GM12873 (cell line): ENCODE measurements around the gene ZNF286A.

Experiments used
- TF ChIP-seq, protein P1 (sequence below): IDR thresholded peaks from 2 replicates; pipeline ENCODE4 v1.5.1; 2012; ENCODE audit warnings: low read depth, mild to moderate bottlenecking, moderate library complexity, low read length, control low read depth; ENCODE audit not compliant: insufficient read depth; ENCODE audit errors: missing control alignments

Gene ZNF286A

DNA sequence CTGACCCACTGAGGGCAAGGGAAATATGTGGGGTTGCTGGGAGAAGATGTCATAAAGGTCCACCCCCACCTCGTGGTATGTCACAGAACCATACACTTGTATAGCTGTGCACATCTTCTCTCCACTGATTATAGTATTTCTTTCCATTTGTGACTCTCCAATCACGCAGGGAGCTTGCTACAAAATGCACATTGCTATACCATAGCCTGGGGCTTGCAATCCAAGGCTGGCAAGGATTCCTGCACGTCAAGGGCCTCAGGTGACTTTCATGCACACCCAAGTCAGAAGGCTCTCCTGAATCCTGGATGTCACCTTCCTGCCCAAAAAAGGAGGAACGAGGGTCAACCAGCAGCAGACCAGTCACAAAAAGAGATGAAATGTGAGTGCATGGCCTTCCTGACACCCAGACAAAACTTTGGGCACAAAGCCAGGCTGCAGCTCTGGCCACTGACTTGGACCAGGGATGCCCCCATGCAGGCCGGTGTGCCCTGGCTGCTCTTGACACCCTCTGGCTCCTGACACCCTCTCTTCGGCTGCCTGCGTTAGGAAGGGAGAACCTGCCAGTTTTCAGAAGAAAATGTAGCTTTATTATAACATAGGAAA lies 44.6 kb downstream of the ZNF286A start:
- TF ChIP-seq, protein P1, sequence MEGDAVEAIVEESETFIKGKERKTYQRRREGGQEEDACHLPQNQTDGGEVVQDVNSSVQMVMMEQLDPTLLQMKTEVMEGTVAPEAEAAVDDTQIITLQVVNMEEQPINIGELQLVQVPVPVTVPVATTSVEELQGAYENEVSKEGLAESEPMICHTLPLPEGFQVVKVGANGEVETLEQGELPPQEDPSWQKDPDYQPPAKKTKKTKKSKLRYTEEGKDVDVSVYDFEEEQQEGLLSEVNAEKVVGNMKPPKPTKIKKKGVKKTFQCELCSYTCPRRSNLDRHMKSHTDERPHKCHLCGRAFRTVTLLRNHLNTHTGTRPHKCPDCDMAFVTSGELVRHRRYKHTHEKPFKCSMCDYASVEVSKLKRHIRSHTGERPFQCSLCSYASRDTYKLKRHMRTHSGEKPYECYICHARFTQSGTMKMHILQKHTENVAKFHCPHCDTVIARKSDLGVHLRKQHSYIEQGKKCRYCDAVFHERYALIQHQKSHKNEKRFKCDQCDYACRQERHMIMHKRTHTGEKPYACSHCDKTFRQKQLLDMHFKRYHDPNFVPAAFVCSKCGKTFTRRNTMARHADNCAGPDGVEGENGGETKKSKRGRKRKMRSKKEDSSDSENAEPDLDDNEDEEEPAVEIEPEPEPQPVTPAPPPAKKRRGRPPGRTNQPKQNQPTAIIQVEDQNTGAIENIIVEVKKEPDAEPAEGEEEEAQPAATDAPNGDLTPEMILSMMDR: no peak

DNA sequence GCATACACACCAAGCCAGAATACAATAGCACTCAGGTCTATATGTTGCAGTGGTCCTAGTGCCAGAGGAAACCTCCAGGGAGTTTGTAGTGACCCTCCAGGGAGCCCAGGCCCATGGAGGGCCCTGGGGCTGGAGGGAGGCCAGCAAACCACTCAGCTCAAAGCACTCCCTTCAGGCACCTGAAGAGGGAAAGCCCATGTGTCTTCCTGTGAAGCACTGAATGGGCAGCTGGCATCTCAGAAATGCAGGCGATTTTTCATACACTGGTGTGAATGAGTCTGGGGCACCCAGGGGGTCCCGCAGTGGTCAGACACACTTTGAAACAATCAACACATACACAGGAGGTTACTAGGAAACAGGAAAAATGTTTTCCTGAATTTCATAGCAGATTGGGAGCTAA lies 45.3 kb downstream of the ZNF286A start:
- TF ChIP-seq, protein P1: no peak
